GM23248 (cell line): Measurements from ENCODE around the gene CHD3. TPM values are rescaled to one million over a fixed set of nuclear protein-coding genes. Genes with fewer than 3 reads are reported as not detected.

Experiments
- DNase-seq: peaks from one replicate; pipeline ENCODE4 v3.0.0-alpha.2; 2015
- H2AFZ ChIP-seq: fragments of 200-600 bp; sonication (generic); 2 replicates; pipeline ENCODE4 v1.6.1; 2016; ENCODE audit warnings: antibody characterized with exemption
- H3F3A ChIP-seq: fragments of 200-600 bp; sonication (generic); 2 replicates; pipeline ENCODE4 v1.6.1; 2016; ENCODE audit warnings: mild to moderate bottlenecking, antibody characterized with exemption, mixed run types; ENCODE audit not compliant: insufficient read depth
- H3K27ac ChIP-seq: fragments of 200-600 bp; sonication (generic); 2 replicates; pipeline ENCODE4 v1.5.1; 2016; ENCODE audit warnings: mild to moderate bottlenecking
- H3K27me3 ChIP-seq: fragments of 200-600 bp; sonication (generic); replicated peaks from 2 replicates; pipeline ENCODE4 v1.6.1; 2016; ENCODE audit warnings: mild to moderate bottlenecking; ENCODE audit not compliant: insufficient read depth
- H3K36me3 ChIP-seq: fragments of 200-600 bp; sonication (generic); 2 replicates; pipeline ENCODE4 v1.6.1; 2016; ENCODE audit warnings: low read depth, mild to moderate bottlenecking
- H3K4me1 ChIP-seq: fragments of 200-600 bp; sonication (generic); 2 replicates; pipeline ENCODE4 v1.6.1; 2016; ENCODE audit warnings: mild to moderate bottlenecking; ENCODE audit not compliant: insufficient read depth
- H3K4me2 ChIP-seq: fragments of 200-600 bp; sonication (generic); one replicate; pipeline ENCODE4 v1.6.1; 2016; ENCODE audit warnings: mild to moderate bottlenecking; ENCODE audit not compliant: unreplicated experiment
- H3K4me3 ChIP-seq: fragments of 200-600 bp; sonication (generic); 2 replicates; pipeline ENCODE4 v1.5.1; 2016; ENCODE audit warnings: mild to moderate bottlenecking
- H3K79me2 ChIP-seq: fragments of 200-600 bp; sonication (generic); 2 replicates; pipeline ENCODE4 v1.6.1; 2016; ENCODE audit warnings: mild to moderate bottlenecking; ENCODE audit not compliant: insufficient read depth
- H3K9ac ChIP-seq: fragments of 200-600 bp; sonication (generic); 2 replicates; pipeline ENCODE4 v1.6.1; 2016; ENCODE audit warnings: mild to moderate bottlenecking
- H3K9me2 ChIP-seq: fragments of 200-600 bp; sonication (generic); 2 replicates; pipeline ENCODE4 v1.6.1; 2016; ENCODE audit warnings: mixed run types, mild to moderate bottlenecking, moderate library complexity; ENCODE audit not compliant: insufficient read depth
- H3K9me3 ChIP-seq: fragments of 200-600 bp; sonication (generic); one replicate; pipeline ENCODE4 v1.6.1; 2017; ENCODE audit warnings: low read depth
- H4K20me1 ChIP-seq: fragments of 200-600 bp; sonication (generic); 2 replicates; pipeline ENCODE4 v1.6.0; 2016; ENCODE audit not compliant: insufficient read depth
- EZH2 ChIP-seq: fragments of 200-600 bp; sonication (generic); IDR thresholded peaks from 2 replicates; pipeline ENCODE4 v1.6.1; 2018; ENCODE audit warnings: antibody characterized with exemption, mild to moderate bottlenecking; ENCODE audit not compliant: insufficient read depth, poor library complexity, severe bottlenecking
- EZH2phosphoT487 ChIP-seq: fragments of 200-600 bp; sonication (generic); IDR thresholded peaks from 2 replicates; pipeline ENCODE4 v1.6.1; 2018; ENCODE audit warnings: antibody characterized with exemption, moderate library complexity, mild to moderate bottlenecking, low read depth; ENCODE audit not compliant: insufficient read depth
- WGBS, 2 experiments: methylation state at CpG; one replicate each; pipeline ENCODE4 v1.1.6; 2015 to 2017; ENCODE audit warnings: low lambda C conversion rate in 2 of 2, low coverage in 1 of 2; ENCODE audit errors: missing lambda C conversion rate in 2 of 2; 5-methylcytosine and 5-hydroxymethylcytosine counted together
- in situ Hi-C: fragments of 300-500 bp; cut with MboI; formaldehyde crosslinking; loops from 2 replicates; pipeline ENCODE4 v1.15.0; 2020
- polyA plus RNA-seq: library from polyadenylated mRNA; unstranded; fragments of >200 nt; fragmentation: Nextera tagmentation; extraction: Ambion mirVana; gene quantifications from 2 replicates; pipeline ENCODE4 v1.2.1, GENCODE V29; 2016
- total RNA-seq: library from RNA; depleted of rRNA; stranded (reverse); fragments of >200 nt; shearing (Covaris generic); gene quantifications from 2 replicates; pipeline ENCODE4 v1.2.3, GENCODE V29; 2014

CHD3 gene
- total and polyA plus RNA-seq, 2 experiments from 2014 or later, result 16.0 to 73.6 TPM

GRCh38 chr17:7943291-7943690 is 54.7 kb downstream of the CHD3 start:
- H3K27me3 ChIP-seq, result no peaks in the 10 kb centered on the region
- H2AFZ ChIP-seq, result no peak overlapping the region
- H3F3A ChIP-seq, result no peaks in the 10 kb centered on the region
- H3K79me2 ChIP-seq, result no peaks in the 10 kb centered on the region
- TF ChIP-seq EZH2 (no peak), EZH2phosphoT487 (no peak)
- no peak overlapping the region for H3K4me2 ChIP-seq
- no peaks in the 10 kb centered on the region for H3K4me1 ChIP-seq
- H3K9ac ChIP-seq, result no peak overlapping the region
- in situ Hi-C loops, result no loop called here
- H3K9me2 ChIP-seq, result no peaks in the 10 kb centered on the region
- no peaks in the 10 kb centered on the region for H3K9me3 ChIP-seq
- 82 to 83% methylated on average over 11 to 13 of the region's 13 CpGs for WGBS, 2 experiments
- peaks cover 31% of the 10 kb centered on the region for H3K36me3 ChIP-seq
- DNase-seq, result no peak
- H4K20me1 ChIP-seq, result no peaks in the 10 kb centered on the region
- H3K4me3 ChIP-seq, result no peak overlapping the region
- no peak overlapping the region for H3K27ac ChIP-seq

- Histone ChIP-seq H3K9me2 (no peaks in the 10 kb centered on the region), H3K4me2 (no peak overlapping the region), H2AFZ (no peak overlapping the region), H3K27ac (no peak overlapping the region), H3K27me3 (no peaks in the 10 kb centered on the region), H3F3A (no peaks in the 10 kb centered on the region), H3K4me1 (no peaks in the 10 kb centered on the region), H3K4me3 (no peak overlapping the region), H3K9ac (no peak overlapping the region), H4K20me1 (no peaks in the 10 kb centered on the region), H3K79me2 (no peaks in the 10 kb centered on the region), H3K9me3 (no peaks in the 10 kb centered on the region), H3K36me3 (peaks cover 31% of the 10 kb centered on the region)
- WGBS, 2 experiments, result 96% methylated on average over 8 to 9 of the region's 9 CpGs
- in situ Hi-C loops, result no loop called here
- DNase-seq, result no peak
- no peak for TF ChIP-seq EZH2phosphoT487
- no peak for TF ChIP-seq EZH2
These were observed 55.7 kb downstream of the CHD3 start for GRCh38 chr17:7944326-7944725.

- no peak for TF ChIP-seq EZH2
- no peak for TF ChIP-seq EZH2phosphoT487
- H3K36me3 ChIP-seq, result peaks cover 39% of the 10 kb centered on the region
- WGBS, 2 experiments, result 84 to 98% methylated on average over 6 to 7 of the region's 7 CpGs
- H3K4me2 ChIP-seq, result no peak overlapping the region
- no peak overlapping the region for H3K4me3 ChIP-seq
- H3K9me3 ChIP-seq, result no peaks in the 10 kb centered on the region
- no peak overlapping the region for H3K27ac ChIP-seq
- in situ Hi-C loops, result no loop called here
- H3K9me2 ChIP-seq, result no peaks in the 10 kb centered on the region
- no peaks in the 10 kb centered on the region for H3K79me2 ChIP-seq
- H3K27me3 ChIP-seq, result no peaks in the 10 kb centered on the region
- DNase-seq, result no peak
- no peak overlapping the region for H2AFZ ChIP-seq
- no peaks in the 10 kb centered on the region for H4K20me1 ChIP-seq
- H3K9ac ChIP-seq, result no peak overlapping the region
- H3F3A ChIP-seq, result 0 out of 2 replicates have a peak, but pooled peaks cover 6% of the 10 kb centered on the region
- H3K4me1 ChIP-seq, result no peaks in the 10 kb centered on the region
These were observed 57.1 kb downstream of the CHD3 start for GRCh38 chr17:7945651-7946050.

GRCh38 chr17:7946441-7946840 is 57.9 kb downstream of the CHD3 start:
- Histone ChIP-seq H3K4me2 (no peak overlapping the region), H3K9ac (no peak overlapping the region), H4K20me1 (no peaks in the 10 kb centered on the region), H3K27me3 (no peaks in the 10 kb centered on the region), H3K9me3 (no peaks in the 10 kb centered on the region), H3F3A (0 out of 2 replicates have a peak, but pooled peaks cover 6% of the 10 kb centered on the region), H3K4me1 (no peaks in the 10 kb centered on the region), H3K36me3 (peaks cover 34% of the 10 kb centered on the region; the same call in 1 of the 2 replicates), H3K9me2 (no peaks in the 10 kb centered on the region), H3K79me2 (no peaks in the 10 kb centered on the region), H3K4me3 (no peak overlapping the region), H3K27ac (no peak overlapping the region), H2AFZ (no peak overlapping the region)
- 72 to 77% methylated on average over 5 of the region's 5 CpGs for whole genome bisulfite sequencing, 2 experiments
- in situ Hi-C loops, result no loop called here
- no peak for DNase-seq
- TF ChIP-seq EZH2phosphoT487 (no peak), EZH2 (no peak)

- Histone ChIP-seq H2AFZ (no peak overlapping the region), H3K9me2 (no peaks in the 10 kb centered on the region), H3K36me3 (peaks cover 34% of the 10 kb centered on the region; the same call in 1 of the 2 replicates), H3K27ac (no peak overlapping the region), H3K9me3 (no peaks in the 10 kb centered on the region), H3K79me2 (no peaks in the 10 kb centered on the region), H3F3A (0 out of 2 replicates have a peak, but pooled peaks cover 6% of the 10 kb centered on the region), H4K20me1 (no peaks in the 10 kb centered on the region), H3K27me3 (no peaks in the 10 kb centered on the region), H3K4me1 (no peaks in the 10 kb centered on the region), H3K4me3 (no peak overlapping the region), H3K9ac (no peak overlapping the region), H3K4me2 (no peak overlapping the region)
- peak; percentile 40 for DNase-seq
- in situ Hi-C loops, result no loop called here
- 76 to 79% methylated on average over 5 of the region's 5 CpGs for WGBS, 2 experiments
- TF ChIP-seq EZH2phosphoT487, result no peak
- no peak for TF ChIP-seq EZH2
These were observed 59.1 kb downstream of the CHD3 start for GRCh38 chr17:7947651-7948050.
